ENCODE data around the gene CRYL1.

CRYL1 gene

GRCh38 chr13:20526664-20527063, 1.0 kb upstream of the CRYL1 start:
- no peak for DNase-seq

DNA sequence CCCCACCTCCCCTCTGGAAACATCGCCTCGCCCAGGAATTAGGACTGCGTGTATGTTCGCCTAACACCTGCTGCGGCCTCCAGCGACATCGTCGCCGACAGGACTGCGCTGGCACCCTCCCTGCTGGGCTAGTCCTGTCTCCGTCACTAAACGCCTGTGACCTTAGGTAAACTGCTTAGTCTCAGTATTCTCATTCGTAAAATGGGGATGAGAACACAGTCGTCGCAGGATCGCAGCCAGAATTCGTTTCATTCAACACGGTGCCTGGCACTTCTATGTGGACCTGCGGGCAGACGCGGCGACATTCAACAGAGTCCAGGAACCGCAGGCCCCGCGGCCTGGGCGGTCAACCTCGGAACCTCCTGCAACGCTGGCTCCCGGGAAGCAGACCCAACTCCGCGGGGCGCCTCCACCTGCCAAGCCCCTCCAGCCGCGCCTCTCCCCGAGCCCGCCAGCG, 485 bp downstream of the CRYL1 start:
- DNase-seq = peak; percentile 31

- no peak for DNase-seq
Measured at GRCh38 chr13:20521364-20522115, 4.1 kb downstream of the CRYL1 start.

DNA sequence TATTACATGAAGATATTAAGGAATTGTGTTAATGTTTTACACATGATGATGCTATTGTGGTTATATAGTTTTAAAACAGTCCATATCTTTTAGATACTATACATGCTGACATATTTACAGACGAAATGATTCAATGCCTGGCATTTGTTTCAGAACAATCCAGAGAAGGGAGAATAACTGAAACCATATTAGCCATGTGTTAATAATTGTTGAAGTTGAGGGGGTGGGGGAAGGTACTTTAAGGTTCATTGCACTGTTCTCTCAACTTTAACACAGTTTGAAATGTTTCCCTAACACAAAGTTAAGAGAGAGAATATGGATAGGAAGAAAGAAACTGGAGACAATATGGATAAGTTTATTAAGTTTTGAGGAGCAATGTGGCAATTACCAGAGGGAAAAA, 5.8 kb downstream of the CRYL1 start:
- DNase-seq = peak; percentile 23

DNA sequence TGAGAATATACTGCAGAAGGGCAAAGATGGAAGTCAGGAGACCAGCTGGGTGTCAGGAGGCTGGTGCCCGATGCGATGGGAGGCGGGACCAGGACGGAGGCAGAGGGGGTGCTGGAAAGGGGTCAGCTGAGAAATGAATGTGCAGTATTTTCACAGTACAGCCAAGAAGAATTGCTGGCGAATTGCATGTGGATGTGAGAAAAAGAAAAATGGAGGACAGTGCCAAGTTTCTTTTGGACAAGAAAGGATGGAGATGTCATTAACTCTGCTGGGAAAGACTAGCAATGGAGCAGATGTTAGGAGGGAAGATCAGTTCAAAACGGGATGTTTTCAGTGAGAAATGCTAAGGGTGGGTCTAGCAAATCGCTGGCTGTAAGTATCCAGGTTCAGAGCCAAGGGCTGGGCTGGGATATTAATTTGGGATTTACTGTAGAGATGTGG, 7.0 kb downstream of the CRYL1 start:
- DNase-seq = no peak

GRCh38 chr13:20514866-20515265, 10.8 kb downstream of the CRYL1 start:
- DNase-seq = no peak

GRCh38 chr13:20513466-20513995, 12.1 kb downstream of the CRYL1 start:
- DNase-seq = no peak

- no peak for DNase-seq
Measured at GRCh38 chr13:20512042-20512683, 13.5 kb downstream of the CRYL1 start.

DNA sequence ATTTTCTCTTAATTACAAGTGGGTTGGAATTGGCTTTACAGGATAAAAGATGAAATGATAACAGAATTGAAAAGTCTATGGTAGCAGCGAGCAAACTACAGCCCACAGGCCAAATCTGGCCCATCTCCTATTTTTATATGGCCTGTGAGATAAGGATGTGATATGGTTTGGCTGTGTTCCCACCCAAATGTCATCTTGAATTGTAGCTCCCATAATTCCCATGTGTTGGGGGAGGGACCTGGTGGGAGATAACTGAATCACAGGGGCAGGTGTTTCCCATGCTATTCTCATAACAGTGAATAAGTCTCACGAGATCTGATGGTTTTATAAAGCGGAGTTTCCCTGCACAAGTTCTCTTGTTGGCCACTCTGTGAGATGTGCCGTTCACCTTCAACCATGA, 19.0 kb downstream of the CRYL1 start:
- DNase-seq = no peak

- no peak for DNase-seq
Measured at GRCh38 chr13:20505405-20506366, 20.0 kb downstream of the CRYL1 start.

- peak; percentile 1 for DNase-seq
Measured at GRCh38 chr13:20503088-20504083, 22.3 kb downstream of the CRYL1 start.

DNA sequence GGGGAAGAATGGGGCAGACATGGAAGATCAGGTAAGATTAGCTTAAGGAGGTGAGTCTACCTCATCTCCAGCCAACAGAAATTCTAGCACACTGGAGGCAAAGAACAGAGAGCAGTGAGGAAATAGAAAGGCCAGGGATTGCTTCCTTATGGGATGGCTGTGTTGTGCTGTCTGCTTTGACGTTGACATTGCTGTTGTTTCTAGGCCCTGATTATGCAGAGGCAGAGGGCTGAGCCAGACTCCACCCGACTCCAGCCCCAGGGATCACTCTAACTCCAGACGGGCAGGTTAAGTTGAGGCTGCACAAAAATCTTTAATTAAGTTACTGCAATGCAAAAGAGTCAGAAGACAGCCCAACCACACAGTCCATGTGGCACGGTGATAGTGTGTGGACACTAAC, 24.1 kb downstream of the CRYL1 start:
- no peak for DNase-seq

DNA sequence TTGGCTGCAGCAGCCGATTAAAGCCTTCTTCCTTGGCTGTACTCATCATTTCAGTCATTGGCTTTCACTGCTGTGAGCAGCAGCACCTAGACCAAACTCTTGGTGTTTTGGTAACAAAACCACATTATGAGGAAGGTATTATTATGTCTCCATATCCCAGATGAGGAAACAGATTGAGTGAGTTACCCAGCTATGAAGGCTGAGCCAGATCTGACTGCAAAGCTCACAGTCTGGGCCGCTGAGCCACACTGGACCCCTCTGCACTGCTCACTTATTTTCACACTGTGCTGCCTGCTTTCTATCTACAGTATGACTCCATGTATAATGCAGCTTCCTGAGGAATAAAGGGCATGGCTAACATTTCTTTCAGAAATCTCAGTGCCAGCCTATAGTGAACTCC, 24.5 kb downstream of the CRYL1 start:
- no peak for DNase-seq

DNA sequence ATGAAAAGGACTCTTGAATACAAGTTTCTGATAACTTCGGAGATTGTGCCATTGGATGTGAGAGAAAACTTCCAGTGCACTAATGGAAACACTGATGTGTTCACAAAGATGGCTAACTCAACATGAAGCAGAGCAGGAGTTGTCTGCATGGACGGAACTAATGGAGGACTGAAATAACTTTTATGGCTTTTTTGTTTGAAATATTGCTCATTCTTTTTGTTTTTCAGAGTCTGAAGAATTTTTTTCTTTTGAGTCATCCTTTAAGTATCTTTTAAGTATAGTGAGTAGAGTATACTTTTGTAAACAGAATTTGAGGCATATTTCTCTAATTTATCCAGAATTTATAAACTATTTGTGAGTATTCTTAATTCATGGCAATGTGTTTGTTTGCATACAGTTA, 25.7 kb downstream of the CRYL1 start:
- DNase-seq = no peak

- no peak for DNase-seq
Measured at GRCh38 chr13:20498659-20499058, 27.0 kb downstream of the CRYL1 start.

GRCh38 chr13:20498129-20498528, 27.5 kb downstream of the CRYL1 start:
- no peak for DNase-seq

DNA sequence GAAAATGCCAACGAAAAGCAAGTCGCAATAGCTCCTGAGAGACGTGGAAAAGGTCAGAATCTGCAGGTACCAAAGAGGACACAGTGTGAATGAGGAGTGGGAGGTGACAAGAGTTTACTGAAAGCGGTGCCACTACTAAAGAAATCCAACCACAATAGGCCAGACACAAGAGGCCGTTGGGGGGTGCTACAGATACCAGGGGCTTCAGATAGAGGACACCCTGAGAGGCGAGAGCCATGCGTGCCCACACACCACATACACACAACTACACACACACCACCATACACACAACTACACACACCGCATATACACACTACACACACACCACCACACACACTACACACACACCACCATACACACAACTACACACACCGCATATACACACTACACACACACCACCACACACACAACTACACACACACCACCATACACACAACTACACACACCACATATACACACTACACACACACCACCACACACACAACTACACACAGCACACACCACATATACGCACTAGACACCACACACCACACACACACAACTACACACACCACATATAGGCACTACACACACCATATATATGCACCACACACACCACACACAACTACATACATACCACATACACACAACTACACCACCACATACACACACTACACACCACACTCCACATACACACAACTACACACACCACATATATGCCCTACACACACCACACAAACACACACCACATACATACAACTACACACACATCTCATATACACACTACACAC, 28.5 kb downstream of the CRYL1 start:
- DNase-seq = no peak

DNA sequence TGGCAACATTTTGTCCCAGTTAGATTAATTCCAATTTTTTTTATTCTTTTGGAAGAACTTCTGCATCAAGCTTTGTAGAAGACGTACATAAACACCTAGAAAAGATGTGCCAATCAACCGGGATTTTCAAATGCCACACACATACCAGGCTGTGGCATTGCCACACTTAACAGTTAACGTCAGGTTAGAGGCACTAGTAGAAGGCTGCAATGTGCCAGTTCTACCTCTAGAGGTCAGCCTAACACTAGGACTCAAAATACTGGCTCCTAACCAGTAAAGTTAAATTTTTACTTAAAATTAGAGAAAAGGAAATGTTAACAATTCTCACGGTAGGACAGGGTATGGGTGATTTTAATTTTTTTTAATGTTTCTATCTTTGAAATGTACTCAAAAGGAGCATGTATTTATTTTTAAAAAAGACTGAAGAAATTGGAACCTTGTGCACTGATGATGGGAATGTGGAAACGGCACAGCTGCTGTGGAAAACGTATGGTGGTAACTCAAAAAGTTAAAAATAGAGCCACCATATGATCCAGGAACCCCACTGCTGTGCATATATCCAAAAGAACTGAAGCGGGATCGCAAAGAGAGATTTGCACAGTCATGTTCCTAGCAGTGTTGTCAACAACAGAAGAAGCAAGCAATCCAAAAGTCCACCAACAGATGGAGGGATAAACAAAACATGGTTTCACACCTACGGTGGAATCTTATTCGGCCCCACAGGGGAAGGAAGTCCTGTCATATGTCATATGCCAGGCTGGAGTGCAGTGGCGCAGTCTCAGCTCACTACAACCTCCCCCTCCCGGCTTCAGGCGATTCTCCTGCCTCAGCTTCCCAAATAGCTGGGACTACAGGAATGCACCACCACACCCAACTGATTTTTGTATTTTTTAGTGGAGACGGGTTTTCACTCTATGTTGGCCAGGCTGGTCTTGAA, 30.3 kb downstream of the CRYL1 start:
- peak; percentile 46 for DNase-seq

- DNase-seq = no peak
Measured at GRCh38 chr13:20494656-20495055, 31.0 kb downstream of the CRYL1 start.

DNA sequence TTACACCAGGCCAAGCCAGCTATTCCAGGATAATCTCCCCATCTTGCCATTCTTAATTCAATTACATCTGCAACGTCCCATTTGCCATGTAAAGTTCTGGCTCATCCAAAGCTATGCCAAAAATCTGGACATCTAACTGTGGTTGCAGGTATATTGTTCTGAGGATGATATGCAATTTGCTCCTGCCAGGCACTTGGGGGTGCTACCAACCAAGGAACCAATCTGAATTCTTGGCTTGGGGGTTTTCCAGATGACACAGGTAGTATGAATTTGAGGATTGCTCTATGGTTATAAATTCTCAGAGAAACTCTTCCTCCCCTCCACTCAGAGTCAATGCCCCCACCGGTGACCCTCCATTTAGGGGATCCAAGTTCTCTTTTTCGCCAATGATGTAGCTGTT, 33.0 kb downstream of the CRYL1 start:
- DNase-seq = peak; percentile 28
